Activated CD8-positive, alpha-beta memory T cell treated with anti-CD3 and anti-CD28 coated beads for 4 hours (primary cell): ENCODE data around the gene PTPN3.

ENCODE experiments used
- DNase-seq, 2 donors: peaks; one replicate each; pipeline ENCODE4 v3.0.0-alpha.2; 2020; ENCODE audit warnings: low read depth in 2 of 2

PTPN3 gene

DNA sequence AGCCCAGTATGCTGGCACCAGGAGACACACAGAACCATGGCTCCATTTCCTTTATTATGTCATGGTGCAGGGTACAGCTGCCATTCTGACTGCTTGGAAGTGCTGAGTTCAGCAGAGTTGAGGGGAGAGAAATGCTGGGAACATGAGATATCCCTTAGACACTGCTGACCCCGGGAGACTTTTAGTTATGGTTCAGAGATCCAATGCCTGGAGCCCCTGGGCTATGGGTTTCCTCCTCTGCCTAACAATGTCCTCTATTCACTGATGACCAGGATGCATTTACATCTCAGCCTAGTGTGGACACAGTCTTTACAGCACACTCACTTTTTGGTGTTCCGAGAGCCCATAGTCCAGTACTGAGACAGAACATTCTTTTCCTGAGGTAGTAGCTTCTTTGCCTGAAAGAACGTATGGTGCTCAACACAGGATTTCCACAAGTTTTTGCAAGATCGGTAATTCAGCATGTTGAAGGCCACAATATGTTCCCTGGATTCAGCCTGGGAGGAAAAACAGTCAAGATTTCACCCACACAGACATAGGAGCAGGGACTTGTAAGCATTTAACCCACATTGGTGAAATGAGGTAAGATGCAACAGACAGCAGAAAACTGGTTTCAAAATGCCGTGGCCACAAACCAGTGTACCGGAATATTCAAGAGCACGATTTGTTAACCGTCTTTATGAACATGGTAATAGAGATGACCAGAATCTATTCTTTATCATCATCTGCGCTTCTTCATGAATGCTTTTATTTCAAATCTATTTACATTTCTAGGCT lies 71.3 kb downstream of the PTPN3 start:
- no peak for DNase-seq

DNA sequence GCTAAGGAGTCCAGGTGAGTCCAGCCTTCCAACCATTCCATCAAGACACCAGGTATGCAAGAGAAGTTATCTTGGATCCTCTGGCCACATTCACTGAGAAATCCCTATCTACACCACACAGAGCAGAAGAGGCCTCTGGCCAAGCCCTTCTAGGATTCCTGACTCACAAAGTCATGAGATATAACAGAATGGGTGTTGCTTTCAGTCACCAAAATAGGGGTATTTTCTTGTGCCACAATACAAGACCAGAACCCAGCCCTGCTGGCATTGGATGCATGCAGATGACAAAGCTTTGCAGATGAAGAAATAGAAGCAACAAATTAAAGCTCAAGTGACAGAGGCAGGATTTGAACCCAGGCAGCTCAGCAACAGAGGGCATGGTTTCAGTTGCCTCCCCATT lies 73.5 kb downstream of the PTPN3 start:
- DNase-seq = no peak

DNA sequence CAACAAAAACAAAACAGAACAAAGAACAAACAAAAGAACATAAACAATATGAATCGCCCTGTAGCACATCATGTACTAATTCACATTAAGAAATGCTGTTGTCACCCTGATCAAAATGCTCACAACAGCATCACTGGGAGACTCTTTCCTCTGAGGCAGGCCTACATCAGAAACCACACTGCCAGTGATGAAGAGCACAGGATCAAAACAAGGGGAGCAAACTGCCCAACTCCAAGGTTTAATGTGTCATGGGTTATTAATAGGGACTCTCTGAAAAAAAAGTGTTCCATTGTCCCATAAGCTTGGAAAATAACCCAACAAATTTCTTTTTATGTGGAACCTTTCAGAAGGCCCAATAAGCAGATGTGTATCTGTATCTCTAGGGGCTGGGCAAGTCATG lies 74.2 kb downstream of the PTPN3 start:
- no peak for DNase-seq

DNA sequence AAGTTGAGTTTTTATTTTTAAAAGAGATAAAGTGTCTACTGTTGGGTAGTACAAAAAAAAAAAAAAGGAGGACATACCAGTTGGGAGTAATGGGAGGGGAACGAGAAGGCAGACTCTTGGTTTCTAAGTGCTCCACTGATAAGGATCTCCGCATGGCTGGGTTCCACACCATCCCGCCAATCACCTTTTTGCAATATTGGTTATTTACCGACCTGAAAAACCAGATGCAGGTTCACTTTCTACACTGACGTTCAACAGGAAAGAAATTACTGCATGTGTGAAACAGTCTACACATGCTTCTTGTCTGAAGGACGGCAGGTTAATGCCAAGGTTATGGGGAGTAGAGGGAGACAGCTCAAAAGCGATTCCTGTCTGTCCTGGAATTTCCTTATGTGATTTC lies 75.5 kb downstream of the PTPN3 start:
- no peak for DNase-seq

DNA sequence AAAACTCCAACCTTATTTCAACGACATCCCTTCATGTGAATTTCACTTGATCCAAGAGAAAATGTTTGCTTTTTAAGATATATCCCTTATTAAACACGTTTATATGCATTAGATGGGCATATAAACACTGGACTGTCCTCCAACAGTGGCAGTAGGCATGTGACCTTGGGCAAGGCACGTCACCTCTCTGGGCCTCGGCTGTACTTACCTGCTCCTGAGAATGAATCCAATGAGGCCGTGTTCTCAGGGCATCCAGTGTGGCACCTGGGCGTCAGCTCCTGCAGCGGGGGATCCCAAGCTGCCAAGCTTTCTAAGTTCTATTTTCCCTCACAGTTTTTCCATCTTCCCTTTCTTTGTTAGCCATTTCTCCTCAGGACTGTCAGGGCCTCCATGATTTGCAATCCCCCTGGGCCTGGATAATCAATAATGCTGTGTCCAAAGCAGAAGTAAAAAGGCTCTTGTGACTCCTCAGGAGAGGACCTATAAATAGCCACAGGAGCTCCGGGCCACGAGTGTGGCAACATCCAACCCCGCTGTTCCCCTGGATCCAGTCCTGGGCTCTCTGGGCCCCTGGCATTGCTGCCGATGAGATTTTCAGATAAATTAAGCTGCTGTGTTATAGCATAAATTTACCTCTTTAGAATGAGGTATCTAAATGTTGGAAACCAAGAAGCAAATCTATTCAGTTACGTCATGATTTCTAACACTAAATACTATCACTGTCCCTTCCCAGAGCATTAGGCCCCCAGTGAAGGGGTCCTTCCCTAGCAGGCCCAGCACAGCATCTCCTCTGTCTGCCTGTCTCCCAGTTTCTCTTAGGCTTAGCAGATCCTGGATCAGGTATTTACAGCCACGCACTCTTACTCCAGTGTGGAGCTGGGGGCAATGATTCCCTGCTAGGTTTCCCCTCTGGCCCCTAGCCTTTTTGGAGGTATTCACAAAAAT lies 76.8 kb downstream of the PTPN3 start:
- no peak for DNase-seq

DNA sequence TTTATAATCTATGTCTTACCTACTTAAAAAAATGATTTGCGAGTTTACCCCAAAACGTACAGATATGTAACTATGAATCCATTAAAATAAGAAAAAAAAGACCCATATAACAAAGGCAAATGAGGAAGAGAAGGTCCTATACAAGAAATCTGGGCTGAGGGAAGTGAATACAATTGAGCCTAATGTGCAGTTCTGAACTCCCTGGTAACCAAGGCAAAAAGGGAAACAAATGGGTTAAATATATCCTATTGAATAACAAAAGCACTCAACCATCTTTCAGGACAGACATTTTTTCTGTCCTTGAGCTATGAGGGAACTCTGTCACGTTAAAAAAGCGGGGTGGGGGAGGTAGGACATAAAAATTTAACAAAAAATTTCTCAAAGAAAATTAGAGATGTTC lies 78.6 kb downstream of the PTPN3 start:
- DNase-seq = no peak

DNA sequence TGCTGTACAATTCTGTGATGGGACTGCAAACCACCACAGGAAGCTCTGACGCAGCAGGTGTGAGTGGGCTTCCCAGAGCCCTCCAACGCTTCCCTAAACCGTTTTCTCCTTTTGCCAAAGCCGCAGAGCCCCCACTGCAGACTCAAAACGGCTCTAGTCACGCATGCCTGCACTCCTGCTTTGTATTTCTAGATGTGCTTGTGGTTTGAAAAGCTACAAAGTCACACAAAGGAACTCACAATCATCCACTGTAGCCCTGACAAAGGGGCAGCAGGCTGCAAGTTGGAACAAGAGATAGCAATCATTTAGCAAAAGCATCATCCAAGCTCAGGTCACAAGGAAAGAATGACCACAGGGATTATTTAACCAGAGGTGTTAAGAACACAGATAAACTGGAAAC lies 79.3 kb downstream of the PTPN3 start:
- DNase-seq = no peak

DNA sequence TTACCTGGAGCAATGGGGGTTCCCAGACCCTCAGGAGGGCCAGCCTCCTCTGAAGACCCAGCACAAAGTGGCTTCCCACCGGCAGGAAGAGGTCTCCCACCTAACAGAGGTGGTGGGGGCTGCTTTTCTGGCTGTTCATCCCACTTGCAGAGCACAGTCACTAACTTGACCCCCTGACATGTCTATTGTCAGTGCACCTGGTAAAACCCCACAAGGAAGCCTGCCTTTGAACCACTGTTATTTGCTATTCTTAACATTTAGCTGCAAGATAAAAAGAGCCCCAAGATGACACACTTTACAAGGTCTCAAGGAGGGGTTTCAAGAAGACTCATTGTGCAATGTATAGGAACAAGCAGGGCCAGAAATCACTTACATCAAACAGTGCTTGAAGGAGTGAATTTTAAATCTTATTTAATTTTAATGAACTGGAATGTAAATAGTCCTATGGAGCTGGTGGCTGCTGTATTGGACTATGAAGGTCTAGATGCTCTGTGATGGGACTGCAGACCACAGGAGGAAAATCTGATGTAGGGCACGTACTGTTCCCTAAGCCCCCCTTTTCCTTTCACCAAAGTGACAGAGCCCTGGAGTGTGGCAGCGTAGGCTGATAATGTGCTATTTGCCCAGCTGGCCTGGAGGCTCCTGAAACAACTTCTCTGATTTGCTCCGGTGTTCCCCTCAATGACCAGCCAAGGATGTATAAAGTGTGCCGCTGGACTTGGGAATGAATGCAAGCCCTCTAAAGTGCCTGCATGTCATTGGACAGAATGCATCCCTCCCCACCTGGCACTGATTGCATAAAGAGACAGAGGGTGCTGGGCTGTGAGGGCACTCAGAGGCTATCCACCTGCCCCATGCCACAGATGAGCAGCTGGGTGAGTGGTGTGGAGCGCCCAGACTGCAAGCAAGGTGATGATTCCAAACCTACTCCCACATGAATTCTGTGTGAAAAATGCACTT lies 80.2 kb downstream of the PTPN3 start:
- DNase-seq = no peak

DNA sequence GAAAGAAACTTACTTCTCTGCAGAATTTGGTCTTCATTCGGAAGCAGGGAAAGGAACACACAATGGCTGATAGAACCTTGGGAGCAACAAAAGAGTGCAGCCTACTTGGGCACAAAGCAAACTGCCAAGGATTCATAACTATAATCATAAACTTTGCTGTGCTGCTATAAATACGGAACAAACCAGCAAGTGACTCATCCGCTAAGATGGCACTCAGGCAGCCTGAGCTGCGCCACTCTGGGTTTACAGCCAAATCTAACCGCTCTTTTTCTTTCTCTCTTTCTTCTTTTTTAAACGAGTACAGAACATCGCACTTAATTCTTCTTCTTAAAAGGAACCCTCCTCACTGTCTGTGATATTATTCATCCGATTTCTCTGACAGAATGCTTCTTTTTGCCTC lies 81.1 kb downstream of the PTPN3 start:
- no peak for DNase-seq

DNA sequence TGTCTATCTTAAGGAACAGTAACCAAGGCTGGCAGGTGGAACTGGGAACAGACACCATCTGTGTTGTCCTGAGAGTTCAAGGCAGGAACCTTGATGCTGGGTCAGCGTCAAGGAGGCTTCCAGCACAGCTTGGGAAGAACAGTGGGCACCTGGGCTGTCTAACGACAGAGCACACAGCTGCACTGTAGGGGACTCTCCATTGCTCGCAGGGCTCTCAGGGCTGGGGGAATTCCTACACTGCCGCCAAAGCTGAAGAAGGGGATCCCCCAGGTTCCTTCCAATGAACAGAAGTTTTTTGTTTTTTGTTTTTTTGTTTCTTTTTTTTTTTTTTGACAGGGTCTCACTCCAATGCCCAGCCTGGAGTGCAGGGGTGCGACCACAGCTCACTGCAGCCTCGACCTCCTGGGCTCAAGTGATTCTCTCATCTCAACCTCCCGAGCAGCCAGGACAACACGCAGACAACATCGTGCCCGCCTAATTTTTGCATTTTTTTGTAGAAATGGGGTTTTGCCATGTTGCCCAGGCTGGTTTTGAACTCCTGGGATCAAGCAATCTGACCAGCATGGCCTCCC lies 81.9 kb downstream of the PTPN3 start:
- no peak for DNase-seq

DNA sequence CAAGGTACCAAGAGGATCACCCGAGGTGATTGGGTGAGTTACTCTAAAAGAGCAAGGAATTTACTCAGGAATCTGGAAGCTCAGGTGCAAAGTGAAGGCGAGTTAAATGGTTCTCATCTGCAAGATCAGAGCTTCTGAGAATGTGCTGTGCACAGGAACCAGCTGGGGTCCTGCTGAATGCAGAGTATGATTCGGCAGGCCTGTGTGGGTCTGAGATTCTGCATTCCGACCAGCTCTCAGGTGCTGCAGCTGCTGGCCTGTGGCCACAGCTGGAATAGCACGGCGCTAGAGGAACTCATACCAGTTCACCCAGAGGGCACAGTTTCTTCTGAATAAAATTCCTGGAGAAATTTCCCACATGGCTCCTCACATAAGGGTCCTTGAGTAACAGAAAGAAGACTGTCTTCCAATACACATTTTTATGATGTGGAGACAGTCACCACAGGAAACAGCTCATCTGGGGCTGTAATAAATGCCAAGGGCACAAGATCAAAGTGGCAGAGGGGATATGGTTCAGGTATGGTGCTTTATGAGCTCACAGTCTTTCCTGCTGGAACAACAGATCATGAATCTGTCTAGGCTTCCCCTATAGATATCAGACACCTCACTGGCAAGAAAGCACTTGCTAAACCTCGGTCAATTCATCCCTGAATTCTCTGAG lies 83.9 kb downstream of the PTPN3 start:
- no peak for DNase-seq

DNA sequence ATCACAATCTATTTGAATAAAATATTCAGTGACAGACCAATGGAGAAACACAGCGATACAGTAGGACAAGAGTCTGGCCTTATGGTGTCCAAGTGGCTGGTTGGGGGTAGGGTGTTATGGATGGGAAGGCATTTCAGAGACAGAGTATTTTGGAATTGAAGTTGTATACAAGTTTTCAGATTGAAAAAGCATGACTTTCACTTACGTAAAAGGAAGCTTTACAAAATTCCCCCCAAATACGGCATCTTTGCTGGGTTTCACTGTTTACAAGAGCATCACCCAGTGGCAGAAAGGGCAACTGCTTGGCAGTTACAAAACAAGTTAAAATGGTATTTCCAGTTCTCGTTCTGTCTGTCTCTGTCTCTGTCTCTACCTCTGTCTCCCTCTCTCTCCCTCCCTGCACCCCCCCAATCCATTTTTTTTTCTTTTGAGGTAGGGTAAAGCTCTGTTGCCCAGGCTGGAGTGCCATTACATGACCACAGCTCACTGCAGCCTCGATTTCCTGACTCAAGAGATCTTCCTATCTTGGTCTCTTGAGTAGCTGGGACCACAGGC lies 86.2 kb downstream of the PTPN3 start:
- no peak for DNase-seq

DNA sequence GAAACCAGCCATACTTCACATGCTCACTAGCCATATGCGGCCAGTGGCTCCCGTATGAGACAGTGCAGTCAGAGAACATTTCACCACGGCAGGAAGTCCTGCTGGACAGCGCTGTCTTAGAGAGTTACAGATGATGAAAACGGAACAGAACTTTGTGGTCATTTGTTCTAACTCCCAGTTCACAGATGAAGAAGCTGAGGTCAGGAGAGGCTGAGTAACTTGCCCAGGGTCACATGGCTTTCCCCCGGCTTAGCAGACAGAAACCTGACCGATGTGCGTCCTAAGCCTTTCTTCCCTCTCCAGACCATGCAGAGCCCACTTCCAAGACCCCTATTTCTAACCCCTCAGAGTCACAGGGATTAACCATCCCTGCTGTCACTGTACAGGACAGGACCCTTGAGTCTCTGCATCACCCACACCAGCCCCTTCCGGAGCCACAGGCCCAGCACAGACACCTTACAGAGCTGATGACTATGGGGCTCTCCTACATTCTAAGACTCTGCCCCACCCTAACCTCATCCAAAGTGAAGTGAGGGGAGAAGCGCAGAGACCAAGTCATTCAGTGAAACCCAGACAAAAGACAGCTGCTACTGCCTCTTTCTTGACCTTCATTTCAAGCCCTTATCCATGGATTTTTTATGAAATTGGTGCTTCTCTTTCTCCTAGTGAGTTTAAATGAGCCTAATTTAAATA lies 86.9 kb downstream of the PTPN3 start:
- DNase-seq = no peak

DNA sequence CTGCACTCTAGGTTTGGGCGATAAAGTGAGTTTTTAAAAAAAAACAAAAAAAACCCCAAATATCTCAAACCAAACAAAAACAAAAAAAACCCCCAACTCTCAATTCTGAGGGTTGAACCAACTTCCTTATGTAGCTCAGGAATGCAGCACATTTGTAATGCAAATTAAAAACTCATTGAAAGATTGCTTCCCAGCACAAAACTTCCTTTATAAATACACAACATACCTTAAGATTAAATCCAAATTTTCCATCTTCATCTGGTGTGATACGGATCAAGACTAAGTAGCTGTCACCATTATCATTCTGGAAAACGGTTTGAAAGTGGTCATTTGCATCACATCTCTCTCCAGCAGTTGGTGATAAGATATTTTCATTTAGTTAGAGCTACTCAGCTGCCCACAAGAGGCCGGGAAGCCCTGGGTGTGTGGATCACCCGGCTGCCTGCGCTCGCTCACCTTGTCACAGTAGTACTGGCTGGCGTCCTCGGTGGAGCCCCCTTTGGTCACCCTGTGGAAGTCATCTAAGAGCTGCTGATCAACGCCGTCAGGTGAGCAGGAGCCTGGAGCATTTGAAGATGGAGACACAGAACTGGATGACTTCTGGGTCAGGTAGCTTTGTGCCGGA lies 88.2 kb downstream of the PTPN3 start:
- DNase-seq = no peak

DNA sequence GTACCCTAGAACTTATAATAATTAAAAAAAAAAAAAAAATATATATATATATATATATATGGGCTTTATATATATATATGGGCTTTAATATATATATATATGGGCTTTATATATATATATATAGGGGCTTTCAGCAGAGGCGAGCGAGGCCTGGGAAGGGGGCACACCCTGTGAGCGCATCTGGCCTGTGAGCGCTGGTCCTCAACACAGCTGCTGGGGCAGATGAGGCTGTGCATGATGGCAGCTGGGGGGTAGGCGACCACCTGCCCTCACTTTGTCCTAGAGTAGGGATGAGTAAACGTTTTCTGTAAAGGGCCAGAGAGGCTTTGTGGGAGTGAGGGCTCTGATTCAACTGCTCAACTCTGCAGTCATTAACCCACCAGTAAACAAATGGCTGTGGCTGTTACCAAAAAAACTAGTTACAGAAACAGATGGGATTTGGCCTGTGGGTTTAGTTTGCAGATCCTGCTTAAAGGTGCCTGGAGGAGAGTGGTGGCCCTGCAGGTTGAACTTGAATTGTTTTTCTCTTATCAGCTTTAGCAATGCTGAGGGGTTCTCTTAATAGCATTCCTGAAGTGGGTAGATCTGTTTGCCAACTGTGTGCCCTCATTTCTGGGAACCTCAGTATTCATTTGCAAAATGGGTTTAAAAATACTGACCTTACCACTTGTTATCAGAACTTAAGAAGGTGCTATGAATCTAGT lies 89.2 kb downstream of the PTPN3 start:
- DNase-seq = no peak

DNA sequence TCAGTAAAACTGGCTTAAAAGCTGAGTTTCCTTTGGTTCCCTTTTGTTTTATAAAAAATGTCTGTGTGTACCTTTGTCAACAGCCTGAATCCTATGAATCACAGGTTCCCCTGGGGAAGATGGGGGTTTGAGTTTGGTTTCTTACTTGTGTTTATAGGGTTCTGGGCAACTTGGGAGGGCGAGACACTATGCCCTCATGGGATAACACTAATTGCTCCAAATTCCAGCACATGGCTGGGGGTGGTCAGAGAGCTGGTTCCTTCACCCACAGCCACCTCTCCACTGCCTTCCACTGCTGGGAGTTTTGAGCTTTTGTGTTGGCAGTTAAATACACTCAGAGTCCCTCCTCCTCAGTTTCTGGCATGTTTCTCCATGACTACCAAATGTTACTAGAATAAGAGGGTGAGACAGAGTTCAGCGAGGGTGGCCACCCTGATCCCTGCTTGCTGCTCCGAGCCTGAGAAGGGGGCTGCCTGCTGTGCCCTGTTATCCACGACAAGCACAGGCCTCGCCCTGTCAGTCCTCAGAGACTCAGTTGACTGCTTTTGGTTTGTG lies 94.3 kb downstream of the PTPN3 start:
- DNase-seq = no peak

DNA sequence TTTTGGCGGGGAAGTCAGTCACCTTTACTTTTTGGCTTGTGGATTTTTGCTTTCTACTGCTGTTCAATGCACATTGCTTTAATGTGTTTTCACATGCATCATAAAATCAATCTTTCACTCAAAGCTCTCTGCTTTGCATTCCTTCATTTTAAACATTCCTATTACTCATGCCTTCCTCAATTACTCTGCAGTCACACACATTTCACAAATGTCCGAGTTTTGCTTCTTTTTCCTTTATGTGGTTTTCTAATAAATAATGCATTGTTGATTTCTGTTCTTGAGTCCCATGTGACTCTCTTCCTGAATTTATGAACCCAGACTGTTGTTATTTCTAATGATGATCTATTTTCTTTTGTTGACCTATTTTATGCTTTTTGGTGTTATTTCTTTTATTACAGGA lies 95.0 kb downstream of the PTPN3 start:
- DNase-seq = no peak

DNA sequence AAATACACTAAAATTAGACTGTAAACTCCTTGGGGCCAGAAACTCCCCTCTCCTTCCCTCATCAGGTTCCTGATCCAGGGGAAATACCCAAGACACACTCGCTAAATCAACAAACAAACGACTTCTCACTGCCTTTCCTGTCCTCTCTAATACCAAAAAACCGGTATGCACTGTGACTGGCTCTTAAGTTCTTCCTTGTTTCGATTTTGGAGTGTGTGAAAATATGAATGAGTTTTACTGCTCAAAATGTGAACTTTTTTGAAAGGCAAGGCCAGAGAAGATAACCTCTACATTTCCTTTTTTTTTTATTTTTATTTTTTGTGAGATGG lies 96.2 kb downstream of the PTPN3 start:
- no peak for DNase-seq
